Loucy (cell line): Measurements from ENCODE around the gene CACNA2D1.

Experiments used
- H2AFZ ChIP-seq: fragments of 200-600 bp; sonication (generic); 2 replicates; pipeline ENCODE4 v1.6.0; 2016; ENCODE audit warnings: antibody characterized with exemption, mild to moderate bottlenecking, low read length, moderate library complexity
- H3F3A ChIP-seq: fragments of 200-600 bp; 2 replicates; pipeline ENCODE4 v1.6.0; 2016; ENCODE audit warnings: antibody characterized with exemption, low read depth, mild to moderate bottlenecking
- H3K27me3 ChIP-seq: fragments of 200-600 bp; sonication (generic); 2 replicates; pipeline ENCODE4 v1.6.1; 2014; ENCODE audit warnings: low read length, mild to moderate bottlenecking; ENCODE audit not compliant: insufficient read depth, poor library complexity, severe bottlenecking
- H3K36me3 ChIP-seq: fragments of 200-600 bp; sonication (generic); 2 replicates; pipeline ENCODE4 v1.6.1; 2016; ENCODE audit warnings: low read length; ENCODE audit not compliant: insufficient read depth
- H3K4me1 ChIP-seq: fragments of 200-600 bp; sonication (generic); 2 replicates; pipeline ENCODE4 v1.5.1; 2014; ENCODE audit warnings: low read length, mild to moderate bottlenecking; ENCODE audit not compliant: insufficient read depth, poor library complexity, severe bottlenecking
- H3K4me2 ChIP-seq: fragments of 200-600 bp; sonication (generic); 2 replicates; pipeline ENCODE4 v1.6.0; 2014; ENCODE audit warnings: antibody characterized with exemption, low read length, low read depth, mild to moderate bottlenecking; ENCODE audit not compliant: poor library complexity, severe bottlenecking
- H3K4me3 ChIP-seq: fragments of 200-600 bp; sonication (generic); 2 replicates; pipeline ENCODE4 v1.5.1; 2014; ENCODE audit warnings: low read length, mild to moderate bottlenecking, mixed read lengths; ENCODE audit not compliant: poor library complexity, severe bottlenecking
- H3K79me2 ChIP-seq: fragments of 200-600 bp; sonication (generic); 2 replicates; pipeline ENCODE4 v1.6.1; 2014; ENCODE audit warnings: low read length; ENCODE audit not compliant: insufficient read depth
- H3K9ac ChIP-seq: fragments of 200-600 bp; sonication (generic); 2 replicates; pipeline ENCODE4 v1.6.0; 2014; ENCODE audit warnings: mild to moderate bottlenecking, low read depth, low read length, moderate library complexity; ENCODE audit not compliant: poor library complexity, severe bottlenecking
- H3K9me2 ChIP-seq: fragments of 200-600 bp; sonication (generic); replicated peaks from 2 replicates; pipeline ENCODE4 v1.6.1; 2016; ENCODE audit warnings: low read depth, low read length, mixed read lengths
- H3K9me3 ChIP-seq: fragments of 200-600 bp; sonication (generic); 2 replicates; pipeline ENCODE4 v1.6.1; 2014; ENCODE audit warnings: mild to moderate bottlenecking, antibody characterized with exemption, low read length, low read depth; ENCODE audit not compliant: insufficient read depth
- H4K20me1 ChIP-seq: fragments of 200-600 bp; sonication (generic); 2 replicates; pipeline ENCODE4 v1.6.0; 2014; ENCODE audit warnings: antibody characterized with exemption, low read length, mild to moderate bottlenecking; ENCODE audit not compliant: insufficient read depth, poor library complexity, severe bottlenecking
- EZH2phosphoT487 ChIP-seq: fragments of 200-600 bp; IDR thresholded peaks from 2 replicates; pipeline ENCODE4 v1.6.1; 2018; ENCODE audit warnings: antibody characterized with exemption, mild to moderate bottlenecking, moderate library complexity, borderline replicate concordance
- TF ChIP-seq, protein P1 (sequence below): fragments of 200-600 bp; sonication (generic); conservative IDR thresholded peaks from 2 replicates; pipeline ENCODE4 v1.5.1; 2014; ENCODE audit warnings: mild to moderate bottlenecking, antibody characterized with exemption, low read length

CACNA2D1 gene

DNA sequence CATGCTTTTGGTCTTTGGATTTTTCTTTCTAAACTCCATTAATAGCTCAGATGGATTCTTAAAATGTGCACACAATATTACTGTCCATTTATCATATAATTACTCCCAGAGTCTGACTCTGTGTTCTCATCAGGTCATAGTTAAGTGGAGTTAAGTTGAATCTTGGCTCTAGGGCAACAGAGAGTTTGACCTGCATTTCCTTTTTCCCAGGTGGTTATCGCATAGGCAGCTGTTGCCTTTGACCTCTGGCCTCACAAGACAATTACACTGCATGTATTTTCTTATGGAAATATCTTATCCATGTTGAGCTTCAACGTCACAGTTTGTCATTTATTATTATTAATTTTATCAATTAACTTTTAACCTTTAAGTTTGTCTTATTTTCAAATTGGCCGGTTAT, 436.3 kb downstream of the CACNA2D1 start:
- Histone ChIP-seq H3K4me1 (no peaks in the 10 kb centered on the region), H4K20me1 (no peaks in the 10 kb centered on the region), H3K27me3 (no peaks in the 10 kb centered on the region), H3K4me2 (no peak overlapping the region), H3K36me3 (no peaks in the 10 kb centered on the region), H3K4me3 (no peak overlapping the region), H3K9me3 (no peaks in the 10 kb centered on the region), H3F3A (no peaks in the 10 kb centered on the region), H3K9me2 (no peaks in the 10 kb centered on the region; the same call in 1 of the 2 replicates), H3K79me2 (no peaks in the 10 kb centered on the region), H2AFZ (no peak overlapping the region), H3K9ac (no peak overlapping the region)
- TF ChIP-seq, protein P1, sequence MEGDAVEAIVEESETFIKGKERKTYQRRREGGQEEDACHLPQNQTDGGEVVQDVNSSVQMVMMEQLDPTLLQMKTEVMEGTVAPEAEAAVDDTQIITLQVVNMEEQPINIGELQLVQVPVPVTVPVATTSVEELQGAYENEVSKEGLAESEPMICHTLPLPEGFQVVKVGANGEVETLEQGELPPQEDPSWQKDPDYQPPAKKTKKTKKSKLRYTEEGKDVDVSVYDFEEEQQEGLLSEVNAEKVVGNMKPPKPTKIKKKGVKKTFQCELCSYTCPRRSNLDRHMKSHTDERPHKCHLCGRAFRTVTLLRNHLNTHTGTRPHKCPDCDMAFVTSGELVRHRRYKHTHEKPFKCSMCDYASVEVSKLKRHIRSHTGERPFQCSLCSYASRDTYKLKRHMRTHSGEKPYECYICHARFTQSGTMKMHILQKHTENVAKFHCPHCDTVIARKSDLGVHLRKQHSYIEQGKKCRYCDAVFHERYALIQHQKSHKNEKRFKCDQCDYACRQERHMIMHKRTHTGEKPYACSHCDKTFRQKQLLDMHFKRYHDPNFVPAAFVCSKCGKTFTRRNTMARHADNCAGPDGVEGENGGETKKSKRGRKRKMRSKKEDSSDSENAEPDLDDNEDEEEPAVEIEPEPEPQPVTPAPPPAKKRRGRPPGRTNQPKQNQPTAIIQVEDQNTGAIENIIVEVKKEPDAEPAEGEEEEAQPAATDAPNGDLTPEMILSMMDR: no peak
- no peak for TF ChIP-seq EZH2phosphoT487

DNA sequence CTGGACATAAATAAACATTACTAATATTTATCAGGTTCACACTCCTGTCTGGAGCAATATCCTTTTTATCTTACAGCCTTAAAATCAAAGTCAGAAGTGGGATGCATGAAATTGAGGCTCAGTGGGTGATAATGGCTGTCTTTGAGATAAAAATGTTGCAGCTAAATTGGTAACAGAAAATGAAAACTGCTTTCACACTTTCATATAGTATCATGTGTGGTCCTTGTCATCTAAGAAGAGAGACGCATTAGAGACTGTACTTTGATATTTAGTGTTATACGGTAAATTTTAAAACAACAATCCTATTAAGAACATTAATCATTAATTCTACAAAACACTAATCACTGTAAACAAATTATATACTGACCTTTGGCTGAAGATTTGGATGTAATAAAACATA, 438.5 kb downstream of the CACNA2D1 start:
- H3K9me2 ChIP-seq: no peaks in the 10 kb centered on the region; the same call in 1 of the 2 replicates
- no peak overlapping the region for H3K4me3 ChIP-seq
- H2AFZ ChIP-seq: no peak overlapping the region
- H3K4me2 ChIP-seq: no peak overlapping the region
- no peaks in the 10 kb centered on the region for H3K27me3 ChIP-seq
- no peaks in the 10 kb centered on the region for H3K79me2 ChIP-seq
- H3K9me3 ChIP-seq: no peaks in the 10 kb centered on the region
- H3K36me3 ChIP-seq: no peaks in the 10 kb centered on the region
- TF ChIP-seq EZH2phosphoT487: no peak
- TF ChIP-seq, protein P1: no peak
- no peak overlapping the region for H3K9ac ChIP-seq
- H4K20me1 ChIP-seq: no peaks in the 10 kb centered on the region
- no peaks in the 10 kb centered on the region for H3K4me1 ChIP-seq
- no peaks in the 10 kb centered on the region for H3F3A ChIP-seq

DNA sequence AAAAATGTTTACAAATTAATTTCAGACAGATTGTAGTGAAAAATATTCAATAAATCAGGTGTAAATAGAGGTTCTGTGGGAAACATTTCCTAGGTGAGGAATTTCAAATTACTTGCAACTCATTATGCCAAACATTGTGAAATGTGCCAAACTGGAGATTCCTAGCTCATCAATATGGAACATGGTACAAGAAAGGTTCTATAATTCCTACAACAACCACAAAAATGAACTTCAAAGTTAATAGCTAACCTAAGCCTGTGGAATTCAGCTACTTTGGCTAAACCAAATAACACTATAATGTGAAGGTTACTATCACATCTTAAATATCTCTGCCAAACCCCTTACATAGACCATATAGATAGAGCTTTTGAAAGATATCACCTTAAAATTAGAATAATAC, 450.4 kb downstream of the CACNA2D1 start:
- H3K27me3 ChIP-seq: no peaks in the 10 kb centered on the region
- H3K9ac ChIP-seq: no peak overlapping the region
- H4K20me1 ChIP-seq: no peaks in the 10 kb centered on the region
- H3K36me3 ChIP-seq: no peaks in the 10 kb centered on the region
- TF ChIP-seq, protein P1: no peak
- TF ChIP-seq EZH2phosphoT487: no peak
- H3K4me1 ChIP-seq: no peaks in the 10 kb centered on the region
- no peak overlapping the region for H2AFZ ChIP-seq
- no peak overlapping the region for H3K4me3 ChIP-seq
- no peaks in the 10 kb centered on the region for H3K9me2 ChIP-seq
- no peak overlapping the region for H3K4me2 ChIP-seq
- no peaks in the 10 kb centered on the region for H3K79me2 ChIP-seq
- no peaks in the 10 kb centered on the region for H3F3A ChIP-seq
- H3K9me3 ChIP-seq: no peaks in the 10 kb centered on the region
